Measurements from ENCODE around the gene SLC38A2.

SLC38A2 gene

GRCh38 chr12:46404733-46405132 is 32.2 kb upstream of the SLC38A2 start:
- Histone ChIP-seq H2AFZ (ENCODE audit: low read length) (no peak overlapping the region), H3K27me3 (replicated peaks; ENCODE audit: insufficient read depth, low read length) (no peaks in the 10 kb centered on the region), H3F3A (ENCODE audit: insufficient read depth, low read length) (peaks cover 15% of the 10 kb centered on the region; the same call in 1 of the 2 replicates), H3K9ac (ENCODE audit: low read length) (no peak overlapping the region), H4K20me1 (ENCODE audit: insufficient read depth, low read length) (no peaks in the 10 kb centered on the region), H3K9me2 (replicated peaks; ENCODE audit: insufficient read depth, low read length) (no peaks in the 10 kb centered on the region), H3K79me2 (ENCODE audit: low read length) (no peaks in the 10 kb centered on the region), H3K27ac (ENCODE audit: low read length) (peak overlapping the region; percentile 40; the same call in 1 of the 2 replicates), H3K9me3 (replicated peaks; ENCODE audit: insufficient read depth, low read length) (no peaks in the 10 kb centered on the region), H3K4me3 (ENCODE audit: low read length) (no peak overlapping the region), H3K4me2 (ENCODE audit: low read depth, low read length) (peak overlapping the region; percentile 26), H3K4me1 (ENCODE audit: low read length) (peaks cover 30% of the 10 kb centered on the region), H3K36me3 (replicated peaks; ENCODE audit: insufficient read depth, low read length) (no peaks in the 10 kb centered on the region)
- TF ChIP-seq EZH2 (optimal IDR thresholded peaks at IDR 0.05; ENCODE audit: low read depth, low read length) (no peak), EZH2phosphoT487 (IDR thresholded peaks at IDR 0.05; ENCODE audit: low read length) (no peak)
- TF ChIP-seq, protein P1, sequence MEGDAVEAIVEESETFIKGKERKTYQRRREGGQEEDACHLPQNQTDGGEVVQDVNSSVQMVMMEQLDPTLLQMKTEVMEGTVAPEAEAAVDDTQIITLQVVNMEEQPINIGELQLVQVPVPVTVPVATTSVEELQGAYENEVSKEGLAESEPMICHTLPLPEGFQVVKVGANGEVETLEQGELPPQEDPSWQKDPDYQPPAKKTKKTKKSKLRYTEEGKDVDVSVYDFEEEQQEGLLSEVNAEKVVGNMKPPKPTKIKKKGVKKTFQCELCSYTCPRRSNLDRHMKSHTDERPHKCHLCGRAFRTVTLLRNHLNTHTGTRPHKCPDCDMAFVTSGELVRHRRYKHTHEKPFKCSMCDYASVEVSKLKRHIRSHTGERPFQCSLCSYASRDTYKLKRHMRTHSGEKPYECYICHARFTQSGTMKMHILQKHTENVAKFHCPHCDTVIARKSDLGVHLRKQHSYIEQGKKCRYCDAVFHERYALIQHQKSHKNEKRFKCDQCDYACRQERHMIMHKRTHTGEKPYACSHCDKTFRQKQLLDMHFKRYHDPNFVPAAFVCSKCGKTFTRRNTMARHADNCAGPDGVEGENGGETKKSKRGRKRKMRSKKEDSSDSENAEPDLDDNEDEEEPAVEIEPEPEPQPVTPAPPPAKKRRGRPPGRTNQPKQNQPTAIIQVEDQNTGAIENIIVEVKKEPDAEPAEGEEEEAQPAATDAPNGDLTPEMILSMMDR (IDR thresholded peaks at IDR 0.05; ENCODE audit: low read length): no peak
- no peak for DNase-seq

GRCh38 chr12:46404225-46404631 is 31.7 kb upstream of the SLC38A2 start:
- Histone ChIP-seq H2AFZ (ENCODE audit: low read length) (no peak overlapping the region), H4K20me1 (ENCODE audit: insufficient read depth, low read length) (no peaks in the 10 kb centered on the region), H3K4me2 (ENCODE audit: low read depth, low read length) (peak overlapping the region; percentile 26), H3K4me3 (ENCODE audit: low read length) (no peak overlapping the region), H3K36me3 (replicated peaks; ENCODE audit: insufficient read depth, low read length) (no peaks in the 10 kb centered on the region), H3F3A (ENCODE audit: insufficient read depth, low read length) (peaks cover 15% of the 10 kb centered on the region; the same call in 1 of the 2 replicates), H3K27ac (ENCODE audit: low read length) (peak overlapping the region; percentile 40; the same call in 1 of the 2 replicates), H3K9me3 (replicated peaks; ENCODE audit: insufficient read depth, low read length) (no peaks in the 10 kb centered on the region), H3K79me2 (ENCODE audit: low read length) (no peaks in the 10 kb centered on the region), H3K4me1 (ENCODE audit: low read length) (peaks cover 30% of the 10 kb centered on the region), H3K9ac (ENCODE audit: low read length) (no peak overlapping the region), H3K27me3 (replicated peaks; ENCODE audit: insufficient read depth, low read length) (no peaks in the 10 kb centered on the region), H3K9me2 (replicated peaks; ENCODE audit: insufficient read depth, low read length) (no peaks in the 10 kb centered on the region)
- TF ChIP-seq, protein P1 (IDR thresholded peaks at IDR 0.05; ENCODE audit: low read length): no peak
- no peak for TF ChIP-seq EZH2phosphoT487 (IDR thresholded peaks at IDR 0.05; ENCODE audit: low read length)
- TF ChIP-seq EZH2 (optimal IDR thresholded peaks at IDR 0.05; ENCODE audit: low read depth, low read length): no peak
- no peak for DNase-seq

GRCh38 chr12:46403719-46404070 is 31.1 kb upstream of the SLC38A2 start:
- H3K4me2 ChIP-seq (ENCODE audit: low read depth, low read length): peak overlapping the region; percentile 26
- H3K4me3 ChIP-seq (ENCODE audit: low read length): no peak overlapping the region
- H3K9me2 ChIP-seq (replicated peaks; ENCODE audit: insufficient read depth, low read length): no peaks in the 10 kb centered on the region
- no peaks in the 10 kb centered on the region for H3K27me3 ChIP-seq (replicated peaks; ENCODE audit: insufficient read depth, low read length)
- no peaks in the 10 kb centered on the region for H4K20me1 ChIP-seq (ENCODE audit: insufficient read depth, low read length)
- peak; percentile 59 for DNase-seq
- no peak for TF ChIP-seq EZH2phosphoT487 (IDR thresholded peaks at IDR 0.05; ENCODE audit: low read length)
- TF ChIP-seq, protein P1 (IDR thresholded peaks at IDR 0.05; ENCODE audit: low read length): no peak
- no peak for TF ChIP-seq EZH2 (optimal IDR thresholded peaks at IDR 0.05; ENCODE audit: low read depth, low read length)
- H3K79me2 ChIP-seq (ENCODE audit: low read length): no peaks in the 10 kb centered on the region
- no peaks in the 10 kb centered on the region for H3K36me3 ChIP-seq (replicated peaks; ENCODE audit: insufficient read depth, low read length)
- peak overlapping the region; percentile 40; the same call in 1 of the 2 replicates for H3K27ac ChIP-seq (ENCODE audit: low read length)
- no peaks in the 10 kb centered on the region for H3K9me3 ChIP-seq (replicated peaks; ENCODE audit: insufficient read depth, low read length)
- H2AFZ ChIP-seq (ENCODE audit: low read length): no peak overlapping the region
- peaks cover 15% of the 10 kb centered on the region; the same call in 1 of the 2 replicates for H3F3A ChIP-seq (ENCODE audit: insufficient read depth, low read length)
- peaks cover 30% of the 10 kb centered on the region for H3K4me1 ChIP-seq (ENCODE audit: low read length)
- no peak overlapping the region for H3K9ac ChIP-seq (ENCODE audit: low read length)
